Thoracic aorta (tissue), 2 donors: ENCODE measurements around the gene ADAMTS2. TPM values are rescaled to one million over a fixed set of nuclear protein-coding genes. Genes with fewer than 3 reads are reported as not detected.

Experiments
- ATAC-seq: fragments of 150-250 bp; one replicate; pipeline ENCODE4 v1.8.0; 2017; ENCODE audit warnings: low read depth; ENCODE audit not compliant: insufficient number of reproducible peaks, low FRiP score
- DNase-seq: peaks from one replicate; pipeline ENCODE4 v3.0.0-alpha.2; 2020; ENCODE audit warnings: low spot score
- H3K27ac ChIP-seq, 2 donors: fragments of 200-600 bp; sonication (generic); 1 replicate in 1 of 2; 2 replicates in 1 of 2; pipeline ENCODE4 v1.5.1; 2016; ENCODE audit warnings: mild to moderate bottlenecking in 2 of 2, moderate library complexity in 2 of 2
- H3K27me3 ChIP-seq: fragments of 200-600 bp; sonication (generic); replicated peaks from 2 replicates; pipeline ENCODE4 v1.6.0; 2016; ENCODE audit warnings: mild to moderate bottlenecking; ENCODE audit not compliant: insufficient read depth
- H3K36me3 ChIP-seq: fragments of 200-600 bp; sonication (generic); one replicate; pipeline ENCODE4 v1.5.1; 2016
- H3K4me1 ChIP-seq, 2 donors: fragments of 200-600 bp; sonication (generic); 1 replicate in 1 of 2; 2 replicates in 1 of 2; pipeline versions ENCODE4 v1.5.1 to v1.6.0; 2016; ENCODE audit warnings: low read depth in 2 of 2, mild to moderate bottlenecking in 1 of 2; ENCODE audit not compliant: control insufficient read depth in 1 of 2
- H3K4me3 ChIP-seq: fragments of 200-600 bp; sonication (generic); 2 replicates; pipeline ENCODE4 v1.5.1; 2016; ENCODE audit warnings: mild to moderate bottlenecking
- H3K9me3 ChIP-seq: fragments of 200-600 bp; sonication (generic); 2 replicates; pipeline ENCODE4 v1.5.1; 2016
- total RNA-seq, 2 donors: library from RNA; depleted of rRNA; stranded (reverse); fragments of >200 nt; gene quantifications; one replicate each; pipeline versions ENCODE4 v1.1.0 to v1.2.3, GENCODE V29; 2016
- TF ChIP-seq, protein P1 (sequence below): fragments of 200-600 bp; sonication (generic); IDR thresholded peaks from one replicate; pipeline ENCODE4 v1.5.1; 2019; ENCODE audit warnings: antibody characterized with exemption

ADAMTS2 gene
- total RNA-seq, 2 donors from 2014 or later, result 34.4 to 60.7 TPM

DNA sequence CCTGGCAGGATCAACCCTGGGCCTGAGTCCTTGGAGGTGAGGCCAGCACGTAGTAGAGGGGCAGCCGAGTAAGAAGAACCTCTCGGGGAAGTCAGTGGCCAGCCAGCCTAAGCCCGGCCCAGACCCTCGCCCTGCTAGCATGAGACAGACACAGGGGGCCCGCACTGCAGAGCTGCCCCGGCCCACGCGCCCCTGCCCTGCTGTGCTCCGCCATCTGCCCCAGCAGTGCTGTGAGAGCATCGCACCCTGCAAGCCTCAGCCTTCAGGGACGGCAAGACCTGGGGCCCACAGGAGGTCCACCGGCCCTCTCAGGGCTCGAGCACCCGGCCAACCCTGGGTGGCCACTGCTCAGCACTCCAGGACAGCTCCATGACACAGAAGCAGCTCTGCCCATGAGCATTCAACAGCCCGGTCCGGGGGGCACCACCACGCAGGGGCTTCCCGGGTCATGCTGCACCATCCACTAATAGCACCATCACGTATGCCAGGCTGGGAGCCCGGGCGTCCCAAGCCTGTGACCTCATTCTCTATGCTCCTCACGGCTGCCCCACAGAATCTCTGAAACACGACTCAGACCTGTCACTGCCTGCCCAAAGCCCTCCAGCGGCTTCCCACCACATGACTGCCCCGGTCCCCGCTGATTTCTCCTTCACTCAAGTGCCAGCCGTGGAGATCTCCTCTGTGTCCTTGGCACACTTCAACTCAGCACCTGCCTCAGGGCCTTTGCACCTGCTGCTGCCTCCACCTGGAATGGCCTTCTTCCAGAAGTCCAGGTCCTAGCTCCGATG is 38.1 kb downstream of the ADAMTS2 start:
- peaks cover 12% of the 10 kb centered on the region for H3K9me3 ChIP-seq
- ATAC-seq (no peak), DNase-seq (no peak)
- H3K27me3 ChIP-seq, result no peaks in the 10 kb centered on the region
- TF ChIP-seq, protein P1, sequence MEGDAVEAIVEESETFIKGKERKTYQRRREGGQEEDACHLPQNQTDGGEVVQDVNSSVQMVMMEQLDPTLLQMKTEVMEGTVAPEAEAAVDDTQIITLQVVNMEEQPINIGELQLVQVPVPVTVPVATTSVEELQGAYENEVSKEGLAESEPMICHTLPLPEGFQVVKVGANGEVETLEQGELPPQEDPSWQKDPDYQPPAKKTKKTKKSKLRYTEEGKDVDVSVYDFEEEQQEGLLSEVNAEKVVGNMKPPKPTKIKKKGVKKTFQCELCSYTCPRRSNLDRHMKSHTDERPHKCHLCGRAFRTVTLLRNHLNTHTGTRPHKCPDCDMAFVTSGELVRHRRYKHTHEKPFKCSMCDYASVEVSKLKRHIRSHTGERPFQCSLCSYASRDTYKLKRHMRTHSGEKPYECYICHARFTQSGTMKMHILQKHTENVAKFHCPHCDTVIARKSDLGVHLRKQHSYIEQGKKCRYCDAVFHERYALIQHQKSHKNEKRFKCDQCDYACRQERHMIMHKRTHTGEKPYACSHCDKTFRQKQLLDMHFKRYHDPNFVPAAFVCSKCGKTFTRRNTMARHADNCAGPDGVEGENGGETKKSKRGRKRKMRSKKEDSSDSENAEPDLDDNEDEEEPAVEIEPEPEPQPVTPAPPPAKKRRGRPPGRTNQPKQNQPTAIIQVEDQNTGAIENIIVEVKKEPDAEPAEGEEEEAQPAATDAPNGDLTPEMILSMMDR, result no peak
- H3K36me3 ChIP-seq, result no peaks in the 10 kb centered on the region
- no peaks in the 10 kb centered on the region for H3K4me1 ChIP-seq
- H3K4me3 ChIP-seq, result no peak overlapping the region
- no peak overlapping the region for H3K27ac ChIP-seq

DNA sequence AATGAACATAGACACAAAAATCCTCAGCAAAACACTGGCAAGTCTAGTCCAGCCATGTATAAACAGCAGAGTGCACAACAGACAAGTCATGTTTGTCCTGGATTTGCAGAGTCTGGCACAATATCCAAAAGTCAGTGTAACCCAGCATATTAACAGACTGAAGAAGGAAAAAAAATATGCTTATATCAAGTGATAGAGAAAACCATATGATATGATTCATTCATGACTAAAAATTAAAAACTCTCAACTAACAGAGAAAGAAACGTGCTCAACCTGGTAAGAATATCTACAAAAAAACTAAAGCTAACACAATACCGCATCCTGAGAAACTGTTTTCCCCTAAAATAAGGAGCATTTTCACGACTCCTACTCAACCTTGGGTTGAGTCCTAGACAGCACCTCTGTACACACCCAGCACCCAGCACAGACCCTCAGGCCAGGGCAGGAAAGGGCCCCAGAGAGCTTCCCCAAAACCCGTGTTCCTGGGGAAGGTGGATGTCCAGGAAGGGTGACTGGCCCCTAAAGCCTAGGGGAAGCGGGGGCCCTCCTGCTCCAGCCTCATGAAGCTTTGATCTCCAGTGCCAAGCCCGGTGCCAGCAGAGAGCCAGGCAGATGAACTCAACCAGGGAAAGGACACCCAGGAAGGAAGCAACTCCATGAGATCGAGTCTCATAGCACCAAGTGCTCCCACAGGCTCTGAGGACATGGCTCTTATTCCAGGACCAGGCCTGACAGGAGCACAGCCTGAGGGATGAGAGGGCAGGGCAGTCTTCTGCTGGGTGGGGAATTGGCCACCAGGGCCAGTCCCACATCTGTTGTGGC is 38.9 kb downstream of the ADAMTS2 start:
- Histone ChIP-seq H3K9me3 (peaks cover 12% of the 10 kb centered on the region), H3K36me3 (no peaks in the 10 kb centered on the region), H3K27ac (no peak overlapping the region), H3K27me3 (no peaks in the 10 kb centered on the region), H3K4me1 (no peaks in the 10 kb centered on the region), H3K4me3 (no peak overlapping the region)
- TF ChIP-seq, protein P1, result no peak
- ATAC-seq (no peak), DNase-seq (no peak)

DNA sequence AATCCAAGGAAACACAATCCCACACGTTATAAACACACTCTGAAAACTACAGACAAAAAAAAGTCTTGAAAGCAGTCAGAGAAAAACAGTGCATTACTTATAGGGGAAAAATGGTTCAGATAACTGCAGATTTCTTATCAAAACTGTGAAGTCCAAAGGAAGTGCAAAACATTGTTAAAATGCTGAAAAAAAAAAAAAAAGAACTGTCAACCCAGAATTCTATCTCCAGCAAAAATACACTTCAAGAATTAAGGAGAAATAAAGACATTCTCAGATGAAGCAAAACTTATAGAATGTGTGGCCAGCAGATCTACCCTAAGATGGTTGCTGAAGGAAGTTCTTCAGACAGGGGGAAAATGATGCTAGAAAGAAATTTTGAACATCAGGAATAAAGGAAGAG is 40.4 kb downstream of the ADAMTS2 start:
- peaks cover 12% of the 10 kb centered on the region for H3K9me3 ChIP-seq
- no peaks in the 10 kb centered on the region for H3K27me3 ChIP-seq
- H3K4me3 ChIP-seq, result no peak overlapping the region
- H3K4me1 ChIP-seq, result peaks cover 0 to 10% of the 10 kb centered on the region in 2 donors
- DNase-seq (no peak), ATAC-seq (no peak)
- H3K36me3 ChIP-seq, result no peaks in the 10 kb centered on the region
- TF ChIP-seq, protein P1, result no peak
- no peak overlapping the region for H3K27ac ChIP-seq

DNA sequence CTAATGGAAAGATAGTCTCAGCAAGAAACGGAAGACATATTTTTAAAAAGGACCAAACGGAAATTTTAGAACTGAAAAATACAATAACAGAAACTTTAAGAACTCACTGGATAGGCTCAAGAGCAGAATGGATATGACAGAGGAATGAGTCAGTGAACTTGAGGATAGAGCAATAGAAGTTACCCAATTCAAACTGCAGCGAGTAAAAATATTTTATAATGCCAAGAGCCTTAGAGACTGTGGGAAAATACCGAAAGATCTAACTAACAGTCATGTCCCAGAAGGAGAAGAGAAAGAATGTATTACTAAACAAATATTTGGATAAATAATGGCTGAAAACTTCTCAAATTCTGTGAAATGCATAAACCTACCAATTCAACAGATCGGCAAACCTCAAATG is 40.8 kb downstream of the ADAMTS2 start:
- Histone ChIP-seq H3K4me1 (peaks cover 0 to 10% of the 10 kb centered on the region in 2 donors), H3K4me3 (no peak overlapping the region), H3K27ac (no peak overlapping the region), H3K36me3 (no peaks in the 10 kb centered on the region), H3K9me3 (peaks cover 12% of the 10 kb centered on the region), H3K27me3 (no peaks in the 10 kb centered on the region)
- DNase-seq (no peak), ATAC-seq (peak; percentile 79)
- TF ChIP-seq, protein P1, result no peak
